GM19463 (cell line): ENCODE results near the gene MRPL17.

Experiments used
- ATAC-seq: cut with Tn5 transposase; IDR thresholded peaks from one replicate; pipeline ENCODE4 v1.9.1; 2021; ENCODE audit warnings: mild to moderate bottlenecking, moderate library complexity; ENCODE audit not compliant: unreplicated experiment

MRPL17 gene

DNA sequence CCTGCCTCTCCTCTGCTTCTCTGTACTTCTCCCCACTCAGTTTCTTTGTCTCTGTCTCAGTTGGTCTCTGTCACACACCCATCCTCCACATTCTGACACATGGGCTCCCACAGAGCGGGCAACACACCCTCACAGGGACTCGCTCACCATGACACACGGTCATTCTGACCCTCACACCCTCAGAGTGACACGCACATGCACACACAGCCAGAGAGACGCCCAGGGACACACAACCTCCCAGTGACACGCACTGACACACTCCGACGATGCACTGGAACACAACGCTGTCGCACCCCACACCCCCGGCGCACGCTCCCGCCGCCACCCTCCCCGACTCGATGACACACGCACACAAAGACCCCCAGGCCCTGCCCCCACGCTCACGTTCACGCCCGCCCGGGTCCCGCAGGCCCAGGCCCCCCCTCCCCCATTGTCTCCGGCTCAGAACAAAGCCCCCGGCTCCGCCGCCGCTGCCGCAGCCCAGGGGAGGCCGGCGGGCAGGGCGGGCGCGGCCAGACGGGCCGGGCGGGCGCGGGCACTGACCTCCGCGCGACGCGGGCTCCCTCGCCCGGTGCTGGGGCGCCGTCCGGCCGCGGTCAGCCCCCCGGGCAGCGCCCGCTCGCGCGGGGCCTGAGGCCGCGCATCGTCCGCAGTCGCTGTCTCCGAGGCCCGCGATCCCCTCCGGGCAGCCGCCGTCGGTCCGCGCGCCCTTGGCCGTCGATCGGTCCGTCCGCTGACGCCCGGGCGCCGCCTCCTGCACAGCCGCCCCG, 27.9 kb downstream of the MRPL17 start:
- no peak for ATAC-seq

DNA sequence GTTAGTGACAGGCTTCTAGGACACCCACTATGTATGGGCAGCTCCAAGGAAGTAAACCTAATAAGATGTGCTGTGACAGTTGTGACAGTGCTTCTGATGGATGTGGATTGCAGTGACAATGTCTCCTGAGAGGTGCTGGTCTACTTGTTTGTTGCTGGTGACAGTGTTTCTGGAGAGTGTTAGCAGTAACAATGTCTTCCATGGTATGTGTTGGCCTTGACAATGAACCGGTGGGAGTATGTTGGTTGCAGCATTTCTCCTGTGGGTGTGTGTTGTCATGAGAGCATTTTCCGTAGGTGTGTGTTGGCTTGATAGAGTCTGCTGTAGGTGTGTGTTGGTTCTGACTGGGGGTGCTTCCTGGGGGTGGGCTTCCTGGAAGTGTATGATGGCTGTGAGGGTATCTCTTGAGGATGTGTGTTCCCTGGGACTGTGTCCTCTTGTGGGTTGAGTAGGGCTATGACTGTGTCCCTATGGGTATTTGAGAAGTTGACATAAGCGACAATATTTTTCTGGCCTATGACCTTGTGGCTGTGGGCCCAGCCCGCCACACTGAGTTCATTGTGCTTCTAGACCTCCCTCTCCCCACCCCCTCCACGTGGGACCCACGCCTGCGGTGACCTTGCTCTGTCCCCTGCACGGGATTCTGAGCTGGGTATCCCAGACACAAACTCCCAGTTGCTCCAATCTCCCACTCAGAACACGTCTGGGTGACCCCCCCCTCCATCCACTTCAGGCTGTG, 28.7 kb downstream of the MRPL17 start:
- ATAC-seq = no peak

DNA sequence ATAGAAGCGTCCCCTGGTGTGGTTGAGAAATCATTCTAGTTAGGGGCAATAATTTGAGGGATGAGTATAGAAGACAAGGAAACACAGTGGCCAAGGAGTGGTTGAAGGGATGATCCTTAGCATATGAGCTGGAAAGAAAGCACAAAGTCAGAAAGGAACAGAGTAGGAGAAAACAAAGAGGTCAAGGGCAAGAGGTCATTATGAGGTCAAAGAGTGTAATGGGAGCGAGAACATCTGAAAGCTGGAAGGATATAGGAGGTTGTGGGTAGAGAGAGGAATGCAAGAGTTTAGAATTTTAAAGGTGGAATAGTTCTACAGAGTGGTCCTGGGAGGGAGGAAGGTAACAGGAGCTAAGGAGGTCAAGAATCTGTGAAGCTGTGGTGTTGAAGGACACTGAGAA, 29.5 kb downstream of the MRPL17 start:
- ATAC-seq = no peak

DNA sequence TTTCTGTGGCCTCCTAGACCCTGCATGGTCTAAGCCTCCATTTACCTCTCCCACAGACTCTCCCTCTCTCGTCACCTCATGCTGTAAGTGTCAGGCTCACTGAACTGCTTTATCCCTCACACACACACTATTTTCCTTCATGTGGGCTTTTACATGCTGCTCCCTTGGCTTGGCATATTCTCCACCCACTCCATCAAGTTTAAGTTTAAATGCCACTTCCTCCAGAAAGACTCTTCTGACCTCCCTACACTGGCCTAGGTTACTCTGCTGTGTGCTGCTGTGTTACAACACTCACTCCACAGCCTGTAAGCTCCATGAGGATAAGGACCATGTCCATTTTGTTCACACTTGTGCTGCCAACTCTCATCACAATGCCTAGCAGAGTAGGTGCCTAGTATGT, 30.0 kb downstream of the MRPL17 start:
- ATAC-seq = no peak

DNA sequence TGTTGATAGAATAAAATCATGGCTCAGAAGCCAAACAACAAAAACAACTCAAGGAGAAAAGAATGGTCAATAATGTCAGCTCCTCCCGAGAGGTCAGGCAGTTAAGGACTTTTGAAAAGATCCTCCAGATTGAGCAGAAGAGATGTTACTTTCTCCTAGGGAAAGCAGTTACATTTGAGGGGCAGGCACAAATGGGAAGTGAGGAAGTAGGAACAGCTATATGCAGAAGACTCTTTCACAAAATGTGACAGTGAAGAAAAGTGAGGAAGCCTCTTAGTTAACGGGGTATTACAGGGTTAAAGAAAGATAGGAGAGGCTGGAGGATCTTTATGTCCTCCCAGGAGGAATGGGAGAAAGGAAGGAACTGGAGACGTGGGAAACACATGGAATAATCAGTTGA, 31.0 kb downstream of the MRPL17 start:
- ATAC-seq = no peak

DNA sequence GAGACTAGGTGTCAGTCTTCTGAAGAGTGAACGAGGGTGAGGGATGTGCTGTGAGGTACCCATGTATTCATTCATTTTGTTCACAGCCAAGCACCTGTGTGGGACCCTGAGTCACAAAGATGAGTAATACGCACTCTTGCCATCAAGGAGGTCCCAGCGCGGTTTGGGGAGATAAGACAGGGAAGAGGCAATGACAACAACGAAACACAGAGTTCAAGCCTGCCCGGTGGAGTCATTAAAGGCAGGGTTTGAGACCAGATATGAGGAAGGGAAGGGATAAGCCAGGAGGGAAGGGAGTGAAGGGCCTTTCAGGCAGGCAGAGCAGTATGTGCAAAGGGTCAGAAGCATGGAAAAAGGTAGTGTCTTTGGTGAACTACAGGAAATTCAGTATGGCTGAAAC, 32.2 kb downstream of the MRPL17 start:
- no peak for ATAC-seq

DNA sequence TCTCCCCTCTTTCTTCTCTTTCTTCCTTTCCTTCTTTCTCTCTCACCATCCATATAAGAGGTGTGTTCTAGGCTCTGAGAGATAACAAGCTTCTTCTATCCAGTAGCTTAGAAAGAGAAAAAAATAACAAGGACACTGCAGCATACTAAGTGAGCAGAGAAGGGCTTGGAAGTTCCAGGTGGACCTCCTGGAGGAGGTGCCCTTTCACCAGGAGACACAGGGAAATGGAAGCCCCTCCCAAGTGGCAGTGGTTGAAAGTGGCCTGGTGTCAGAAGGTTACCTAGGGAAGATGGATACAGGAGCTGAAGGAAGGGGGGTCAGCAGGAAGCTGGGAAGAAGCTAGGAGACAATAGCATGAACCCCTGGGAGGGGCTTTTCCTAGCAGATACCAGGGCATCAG, 33.0 kb downstream of the MRPL17 start:
- ATAC-seq = no peak

DNA sequence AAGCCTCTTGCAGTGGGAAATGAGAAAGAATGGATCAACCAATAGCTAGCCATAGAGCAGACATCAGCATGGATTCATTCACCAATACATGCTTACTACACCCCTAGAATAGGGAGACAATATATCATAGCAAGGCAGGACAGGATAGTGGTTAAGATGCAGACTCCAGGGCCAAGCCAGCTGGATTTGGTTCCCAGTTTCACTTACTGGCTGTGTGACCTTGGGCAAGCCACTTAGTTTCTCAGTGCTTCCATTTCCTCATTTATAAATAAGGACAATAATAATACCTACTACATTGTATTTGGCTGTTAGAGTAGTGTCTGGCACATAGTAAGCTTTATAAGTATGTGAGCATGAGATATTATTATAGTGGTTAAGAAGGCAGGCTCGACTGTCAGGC, 34.6 kb downstream of the MRPL17 start:
- ATAC-seq = no peak

DNA sequence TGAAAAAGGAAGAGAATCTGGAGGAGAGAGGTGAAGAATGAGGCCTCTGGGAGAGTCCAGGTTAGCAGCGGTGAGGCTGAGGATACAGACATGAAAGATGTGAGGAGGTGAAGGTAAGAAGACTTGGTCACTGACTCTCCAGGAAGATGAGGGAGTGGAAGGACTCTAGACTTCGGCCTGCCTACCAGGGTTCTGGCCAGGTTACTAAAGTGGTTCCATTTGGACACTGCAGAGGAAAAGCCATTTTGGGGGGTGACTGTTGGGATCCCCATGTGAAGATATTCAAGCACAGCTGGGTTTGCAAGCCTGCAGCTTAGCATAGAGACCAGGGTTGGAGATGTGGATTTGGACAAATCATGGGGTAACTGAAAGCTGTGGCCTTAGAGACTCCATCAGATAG, 35.3 kb downstream of the MRPL17 start:
- ATAC-seq = no peak

DNA sequence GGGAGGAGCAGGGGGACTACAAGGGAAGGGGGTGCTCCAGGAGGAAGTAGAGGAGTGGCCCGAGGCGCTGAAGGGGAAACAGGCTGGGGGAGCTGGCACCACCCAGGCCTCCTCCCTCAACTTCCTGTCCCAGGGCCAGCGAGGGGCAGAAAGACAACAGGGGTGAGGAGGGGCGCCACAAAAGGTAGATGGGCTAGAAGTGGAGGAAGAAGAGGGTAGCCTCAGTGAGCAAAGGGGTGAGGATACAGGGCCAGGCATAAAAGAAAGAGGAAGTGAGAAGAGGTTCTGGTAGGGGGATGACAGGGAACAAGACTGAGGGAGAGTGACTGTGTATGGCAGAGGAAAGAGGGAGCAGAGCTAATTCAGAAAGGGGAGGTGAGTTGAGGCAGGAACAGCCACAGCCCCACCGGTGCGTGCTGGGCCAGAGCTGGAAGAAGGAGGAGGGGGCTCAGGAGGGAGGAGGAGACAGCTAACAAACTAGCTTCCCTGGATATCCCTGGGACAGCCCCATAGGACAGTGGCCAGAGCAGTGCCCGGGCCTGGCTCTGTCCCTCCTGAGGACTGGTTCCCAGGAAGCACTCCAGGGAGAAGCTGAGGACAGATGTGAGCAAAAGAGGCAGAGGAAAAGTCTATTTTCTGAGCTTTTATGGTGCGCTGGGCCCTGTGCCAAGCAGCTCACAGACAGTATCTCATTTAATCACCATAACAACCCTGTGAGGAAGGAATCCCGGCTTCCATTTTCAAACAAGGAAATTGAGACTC, 36.0 kb downstream of the MRPL17 start:
- ATAC-seq = peak; percentile 92

DNA sequence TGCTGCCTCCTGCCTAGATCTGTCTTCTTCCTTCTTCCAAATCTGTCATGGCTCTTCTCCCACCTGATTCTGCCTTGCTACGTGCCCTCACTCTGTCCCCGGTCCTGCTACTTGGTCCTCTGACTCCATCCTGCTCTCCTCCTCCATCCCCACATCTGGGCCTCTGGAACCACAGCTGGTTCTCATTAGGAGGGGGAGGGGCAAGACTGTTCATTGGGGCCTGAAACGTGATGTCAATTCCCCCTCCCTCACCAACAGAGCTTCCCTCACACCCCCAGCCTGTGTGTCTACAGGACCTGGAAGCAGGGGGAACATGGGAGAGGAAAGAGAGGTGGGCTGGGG, 36.6 kb downstream of the MRPL17 start:
- ATAC-seq = no peak

DNA sequence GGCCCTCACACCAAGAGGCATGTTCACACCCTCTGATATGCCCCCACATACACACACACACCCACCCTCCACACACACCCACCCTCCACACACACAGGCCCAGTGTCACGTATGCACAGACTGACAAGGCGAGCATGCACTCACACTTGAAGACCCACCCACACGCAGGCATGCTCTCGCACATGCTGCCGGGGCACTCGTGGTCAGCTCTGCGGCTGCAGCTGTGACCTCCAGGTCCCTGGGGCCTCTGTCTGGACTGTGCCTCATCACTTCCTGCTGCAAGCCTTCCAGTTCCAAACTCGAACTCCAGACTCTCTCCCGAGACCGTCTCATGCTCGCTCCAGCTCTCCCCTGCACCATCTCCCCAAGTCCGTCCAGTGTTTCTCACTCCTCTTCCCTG, 37.1 kb downstream of the MRPL17 start:
- ATAC-seq = no peak

DNA sequence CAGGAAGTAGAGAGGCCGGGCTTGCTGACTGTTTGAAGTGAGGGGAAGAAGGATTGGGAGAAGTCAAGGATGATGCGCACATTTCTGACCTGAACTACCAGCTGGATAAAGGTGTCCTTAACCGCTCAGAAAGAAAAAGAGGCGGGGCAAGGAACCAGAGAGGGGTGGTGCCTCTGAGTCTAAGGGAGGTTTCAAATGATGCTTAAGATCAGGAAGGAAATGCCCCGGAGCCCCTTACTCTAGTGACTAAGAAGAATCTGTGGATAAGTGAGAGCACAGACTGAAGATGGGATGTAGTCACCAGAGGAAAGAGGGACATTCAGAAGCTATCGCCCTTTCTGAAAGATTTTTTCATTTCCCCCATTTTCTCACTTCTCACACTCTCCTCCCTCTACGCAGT, 40.2 kb downstream of the MRPL17 start:
- no peak for ATAC-seq

DNA sequence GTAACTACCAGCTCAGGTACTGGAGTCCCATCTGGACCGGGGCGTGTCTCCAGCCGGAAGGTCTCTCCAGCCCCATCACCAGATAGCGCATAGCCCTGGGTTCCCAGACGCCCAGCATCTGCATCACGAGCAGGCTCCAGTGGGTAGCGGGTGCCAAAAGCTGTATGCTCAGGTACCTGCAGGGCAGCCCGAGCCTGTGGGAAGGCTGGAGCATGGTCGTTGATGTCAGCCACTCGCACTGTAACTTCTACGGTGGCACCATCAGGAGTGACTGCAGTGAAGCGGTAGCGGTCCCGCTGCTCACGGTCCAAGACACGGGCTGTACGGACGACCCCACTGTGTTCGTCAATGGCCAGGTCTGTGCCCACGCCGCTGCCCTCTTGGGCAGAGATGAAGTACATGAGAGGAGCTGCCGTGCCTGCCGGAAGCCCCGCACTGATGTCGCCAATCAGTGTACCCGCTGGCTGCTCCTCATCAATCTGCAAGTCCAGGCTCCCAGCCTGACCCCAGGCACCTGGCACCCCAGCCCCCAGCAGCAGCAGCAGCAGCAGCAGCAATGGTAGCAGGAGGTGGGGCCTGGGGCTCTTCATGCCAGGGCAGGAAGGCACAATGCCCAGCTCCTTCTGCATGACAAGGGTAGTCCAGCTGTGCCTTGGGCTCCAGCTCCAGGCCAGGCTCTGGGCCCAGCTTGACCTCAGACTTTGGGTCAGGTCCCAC, 42.0 kb downstream of the MRPL17 start:
- no peak for ATAC-seq

DNA sequence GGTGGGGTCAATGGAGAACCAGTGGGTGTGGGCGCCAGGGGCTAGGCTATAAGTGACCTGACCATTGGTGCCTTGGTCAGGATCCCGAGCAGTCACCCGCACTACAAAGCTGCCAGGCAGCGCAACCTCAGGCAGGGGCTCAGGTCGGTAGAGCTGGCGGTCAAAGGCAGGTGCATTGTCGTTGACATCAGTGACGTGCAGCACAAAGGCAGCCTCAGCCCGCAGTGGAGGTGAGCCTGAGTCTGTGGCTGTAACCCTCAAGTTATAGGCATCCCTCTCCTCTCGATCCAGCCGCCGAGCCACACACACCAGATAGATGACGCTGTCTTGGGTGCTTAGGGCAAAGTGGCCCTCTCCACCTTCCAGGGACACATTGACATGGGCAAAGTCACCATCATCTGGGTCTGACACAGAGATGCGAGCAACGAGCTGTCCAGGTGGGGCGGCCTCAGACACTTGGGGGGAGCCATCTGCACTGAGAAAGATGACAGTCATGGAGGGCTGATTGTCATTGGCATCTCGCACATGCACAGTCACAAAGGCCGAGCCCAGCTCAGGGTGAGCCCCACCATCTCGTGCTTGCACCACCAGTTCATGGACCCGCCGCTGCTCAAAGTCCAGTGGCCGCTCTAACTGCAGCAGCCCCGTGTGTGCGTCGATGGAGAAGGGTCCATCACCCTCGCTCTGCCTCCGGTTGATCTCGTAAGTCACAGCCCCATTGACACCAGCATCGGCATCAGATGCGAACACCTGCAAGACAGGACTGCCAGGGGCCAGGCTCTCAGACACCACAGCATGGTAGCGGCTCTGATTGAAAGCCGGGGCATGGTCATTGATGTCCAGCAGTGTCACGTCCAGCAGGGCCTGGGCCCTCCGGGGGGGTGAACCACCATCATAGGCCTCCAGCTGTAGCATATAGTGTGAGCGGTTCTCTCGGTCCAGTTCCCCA, 42.8 kb downstream of the MRPL17 start:
- no peak for ATAC-seq

DNA sequence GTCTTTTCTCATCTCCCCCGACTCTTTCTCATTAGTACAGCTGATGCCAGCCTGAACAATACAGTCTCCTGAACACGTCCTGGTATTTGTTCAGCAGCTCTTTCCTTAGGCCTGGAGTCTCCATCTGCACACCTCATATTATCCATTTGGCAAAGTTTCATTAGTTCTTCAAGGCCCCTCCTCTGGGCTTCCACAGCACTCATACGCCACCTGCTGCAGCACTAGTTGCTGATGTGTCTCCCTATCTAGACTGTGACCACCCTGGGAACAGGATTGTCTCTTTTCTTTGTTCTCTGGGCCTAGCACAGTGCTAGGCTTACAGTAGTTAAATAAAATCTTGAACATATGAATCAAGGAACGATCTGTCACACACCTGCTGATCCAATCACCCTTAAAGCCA, 44.7 kb downstream of the MRPL17 start:
- ATAC-seq = no peak

DNA sequence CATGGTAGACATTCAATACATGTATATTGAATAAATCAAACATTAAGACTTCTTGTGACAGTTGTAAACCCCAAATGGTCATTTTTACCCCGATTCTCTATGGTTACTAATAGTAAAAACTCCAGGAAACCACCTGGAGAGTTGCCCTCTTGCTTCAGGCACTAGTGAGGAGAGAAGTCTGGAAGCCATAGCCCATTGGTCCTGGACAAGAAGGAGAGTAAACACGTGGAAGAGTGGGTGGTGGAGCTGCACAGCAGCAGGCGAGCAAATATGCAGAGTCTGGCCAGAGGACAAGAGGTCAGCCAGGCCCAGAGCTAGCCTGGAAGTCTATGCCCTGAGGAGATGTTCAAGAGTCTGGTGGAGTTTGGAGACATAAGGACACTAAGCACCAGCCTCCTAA, 45.3 kb downstream of the MRPL17 start:
- no peak for ATAC-seq

DNA sequence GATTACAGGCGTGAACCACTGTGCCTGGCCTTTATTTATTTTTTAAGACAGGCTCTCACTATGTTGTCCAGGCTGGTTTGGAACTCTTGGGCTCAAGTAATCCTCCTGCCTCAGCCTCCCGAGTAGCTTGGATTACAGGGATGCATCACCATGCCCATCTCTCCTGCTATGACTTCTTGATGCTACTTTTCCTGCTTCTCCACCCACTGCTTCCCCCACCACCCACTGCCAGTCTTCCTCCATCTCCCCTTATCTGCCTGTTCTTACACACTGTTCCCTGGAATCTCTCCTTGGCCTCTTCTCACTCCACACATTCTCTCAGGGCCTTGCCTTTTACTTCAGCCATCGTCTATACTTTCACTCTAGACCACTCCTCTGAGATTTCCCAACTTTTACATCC, 46.7 kb downstream of the MRPL17 start:
- ATAC-seq = no peak

DNA sequence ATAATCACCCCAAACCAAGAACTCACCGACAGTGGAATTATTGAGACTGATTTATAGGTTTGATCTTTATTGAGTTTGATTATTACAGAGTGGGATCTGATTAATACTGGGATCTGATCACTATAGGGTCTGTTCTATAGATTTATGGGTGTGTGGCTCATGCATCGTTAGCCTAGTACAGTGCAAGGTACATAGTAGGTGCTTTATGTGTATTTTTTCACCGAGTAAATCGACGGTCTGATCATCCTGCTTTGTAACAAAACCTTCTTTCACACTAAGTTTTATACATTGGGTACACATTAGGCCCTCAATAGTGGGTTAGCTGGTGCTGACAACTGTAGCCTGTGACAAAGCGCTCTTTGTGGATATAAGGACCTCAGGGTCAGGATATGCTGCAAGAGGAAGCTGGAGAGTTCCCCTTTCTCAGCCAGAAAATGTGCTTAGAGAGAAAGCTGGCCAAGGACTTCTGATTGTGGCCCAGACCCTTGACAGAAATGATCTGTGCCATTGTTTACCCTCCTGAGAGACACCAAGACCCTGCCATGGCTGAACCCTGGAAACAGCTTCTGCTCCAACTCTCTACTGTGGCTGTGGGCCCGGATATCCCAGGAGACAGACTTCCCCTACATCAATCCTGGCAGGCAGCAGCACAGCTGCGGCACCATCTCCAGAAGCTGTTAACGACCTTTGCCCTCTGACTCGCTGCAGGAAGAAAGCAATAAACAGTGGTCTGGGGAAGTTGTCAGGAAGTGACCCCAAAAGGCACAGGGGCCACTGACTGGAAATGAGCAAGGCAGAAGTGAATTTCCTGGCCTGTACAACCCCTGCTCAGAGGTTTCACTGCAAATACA, 47.8 kb downstream of the MRPL17 start:
- ATAC-seq = no peak
